ENCODE data around the gene CCDC6.

DNA sequence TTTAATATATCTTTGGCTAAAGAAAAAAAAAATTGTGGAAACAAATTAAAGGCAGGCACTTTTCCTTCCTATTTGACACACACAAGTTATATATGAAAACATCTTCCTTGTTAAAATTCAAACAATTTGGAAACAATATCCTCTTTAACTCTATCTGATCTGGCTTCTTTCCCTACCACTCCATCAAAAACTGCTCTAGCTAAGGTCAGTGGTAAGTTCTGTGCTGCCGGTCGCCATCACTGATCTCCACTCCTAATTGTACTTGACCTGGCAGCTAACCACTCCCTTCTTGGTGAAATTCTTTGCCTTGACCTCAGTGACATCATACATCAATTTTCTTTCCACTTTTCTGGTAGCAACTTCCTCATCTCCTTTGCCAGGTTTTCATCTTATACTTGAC, 105.2 kb downstream of the CCDC6 start:
- no peak for TF ChIP-seq POLR2A (IDR thresholded peaks at IDR 0.05)
- TF ChIP-seq, protein P1, sequence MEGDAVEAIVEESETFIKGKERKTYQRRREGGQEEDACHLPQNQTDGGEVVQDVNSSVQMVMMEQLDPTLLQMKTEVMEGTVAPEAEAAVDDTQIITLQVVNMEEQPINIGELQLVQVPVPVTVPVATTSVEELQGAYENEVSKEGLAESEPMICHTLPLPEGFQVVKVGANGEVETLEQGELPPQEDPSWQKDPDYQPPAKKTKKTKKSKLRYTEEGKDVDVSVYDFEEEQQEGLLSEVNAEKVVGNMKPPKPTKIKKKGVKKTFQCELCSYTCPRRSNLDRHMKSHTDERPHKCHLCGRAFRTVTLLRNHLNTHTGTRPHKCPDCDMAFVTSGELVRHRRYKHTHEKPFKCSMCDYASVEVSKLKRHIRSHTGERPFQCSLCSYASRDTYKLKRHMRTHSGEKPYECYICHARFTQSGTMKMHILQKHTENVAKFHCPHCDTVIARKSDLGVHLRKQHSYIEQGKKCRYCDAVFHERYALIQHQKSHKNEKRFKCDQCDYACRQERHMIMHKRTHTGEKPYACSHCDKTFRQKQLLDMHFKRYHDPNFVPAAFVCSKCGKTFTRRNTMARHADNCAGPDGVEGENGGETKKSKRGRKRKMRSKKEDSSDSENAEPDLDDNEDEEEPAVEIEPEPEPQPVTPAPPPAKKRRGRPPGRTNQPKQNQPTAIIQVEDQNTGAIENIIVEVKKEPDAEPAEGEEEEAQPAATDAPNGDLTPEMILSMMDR (IDR thresholded peaks at IDR 0.05), result no peak
